Bronchial epithelial cell (primary cell): ENCODE data around the gene PROM1. TPM values are rescaled to one million over a fixed set of nuclear protein-coding genes. Genes with fewer than 3 reads are reported as not detected.

Source experiments
- DNase-seq: peaks from one replicate; pipeline ENCODE4 v3.0.0-alpha.2; 2010; ENCODE audit warnings: low read depth
- FAIRE-seq: peaks from 2 replicates; lab custom pipeline; 2011; peaks lifted over from hg19 to GRCh38; lab: Jason Lieb, UNC
- H3K27me3 ChIP-seq: 2 replicates; pipeline ENCODE4 v1.5.1; 2011; ENCODE audit warnings: low read length; ENCODE audit not compliant: control insufficient read depth, insufficient read depth
- H3K36me3 ChIP-seq: 2 replicates; pipeline ENCODE4 v1.5.1; 2011; ENCODE audit warnings: low read length; ENCODE audit not compliant: control insufficient read depth, insufficient read depth
- H3K4me3 ChIP-seq: 2 replicates; pipeline ENCODE4 v1.5.1; 2011; ENCODE audit warnings: mild to moderate bottlenecking, low read depth, low read length, control low read depth
- total RNA-seq: library from RNA; depleted of rRNA; stranded (reverse); fragments of >200 nt; gene quantifications from 2 replicates; pipeline ENCODE4 v1.2.1, GENCODE V29; 2014
- TF ChIP-seq, protein P1 (sequence below): IDR thresholded peaks from 2 replicates; pipeline ENCODE4 v1.5.1; 2011; ENCODE audit warnings: mild to moderate bottlenecking, moderate library complexity, low read length, control low read depth, inconsistent platforms; ENCODE audit not compliant: insufficient read depth, severe bottlenecking

Gene PROM1
- total RNA-seq, 1 donor from 2014 or later, result 0.26 TPM

DNA sequence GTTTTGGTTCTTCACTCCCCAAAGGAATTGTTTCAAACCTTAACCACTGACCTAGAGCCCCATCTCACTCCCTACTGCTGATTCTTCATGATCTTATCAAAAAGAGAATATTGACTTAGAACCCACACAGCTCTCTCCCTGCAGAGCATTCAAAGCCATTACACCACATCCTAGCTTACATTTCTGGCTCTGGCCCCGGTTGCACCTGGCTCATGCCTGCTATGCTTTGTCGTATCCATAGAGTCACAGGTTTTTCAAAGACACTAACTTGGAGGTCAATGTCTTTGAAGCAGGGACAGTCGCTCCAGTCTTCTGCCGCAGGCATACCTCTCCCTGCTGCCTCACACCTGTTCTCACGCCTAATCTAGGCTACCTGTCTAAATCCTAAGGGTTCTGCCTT is 78.1 kb downstream of the PROM1 start:
- no peak for DNase-seq
- TF ChIP-seq, protein P1, sequence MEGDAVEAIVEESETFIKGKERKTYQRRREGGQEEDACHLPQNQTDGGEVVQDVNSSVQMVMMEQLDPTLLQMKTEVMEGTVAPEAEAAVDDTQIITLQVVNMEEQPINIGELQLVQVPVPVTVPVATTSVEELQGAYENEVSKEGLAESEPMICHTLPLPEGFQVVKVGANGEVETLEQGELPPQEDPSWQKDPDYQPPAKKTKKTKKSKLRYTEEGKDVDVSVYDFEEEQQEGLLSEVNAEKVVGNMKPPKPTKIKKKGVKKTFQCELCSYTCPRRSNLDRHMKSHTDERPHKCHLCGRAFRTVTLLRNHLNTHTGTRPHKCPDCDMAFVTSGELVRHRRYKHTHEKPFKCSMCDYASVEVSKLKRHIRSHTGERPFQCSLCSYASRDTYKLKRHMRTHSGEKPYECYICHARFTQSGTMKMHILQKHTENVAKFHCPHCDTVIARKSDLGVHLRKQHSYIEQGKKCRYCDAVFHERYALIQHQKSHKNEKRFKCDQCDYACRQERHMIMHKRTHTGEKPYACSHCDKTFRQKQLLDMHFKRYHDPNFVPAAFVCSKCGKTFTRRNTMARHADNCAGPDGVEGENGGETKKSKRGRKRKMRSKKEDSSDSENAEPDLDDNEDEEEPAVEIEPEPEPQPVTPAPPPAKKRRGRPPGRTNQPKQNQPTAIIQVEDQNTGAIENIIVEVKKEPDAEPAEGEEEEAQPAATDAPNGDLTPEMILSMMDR, result no peak
- Histone ChIP-seq H3K27me3 (no peaks in the 10 kb centered on the region), H3K4me3 (no peak overlapping the region), H3K36me3 (no peaks in the 10 kb centered on the region)
- FAIRE-seq, result no peak

DNA sequence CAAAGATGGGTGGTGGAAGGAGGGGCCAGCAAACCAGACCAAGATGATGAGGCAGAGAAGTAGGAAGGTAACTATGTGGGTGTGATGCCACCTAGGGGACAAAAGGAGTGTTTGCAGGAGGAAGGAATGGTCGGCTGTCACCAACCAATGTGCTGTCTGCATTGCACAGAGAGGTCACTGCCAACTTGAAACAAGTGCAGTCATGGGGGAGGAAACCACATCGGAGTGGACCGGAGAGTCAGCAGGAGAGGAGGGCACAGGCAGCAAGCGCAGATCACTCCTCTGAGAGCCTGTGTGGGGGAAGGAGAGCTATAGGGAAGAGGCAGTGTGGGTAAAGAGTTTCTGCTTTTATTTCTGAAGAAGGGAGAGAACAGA is 82.4 kb downstream of the PROM1 start:
- DNase-seq (peak; percentile 63), FAIRE-seq (peak; percentile 93)
- TF ChIP-seq, protein P1, result peak; percentile 92
- Histone ChIP-seq H3K4me3 (no peak overlapping the region), H3K36me3 (no peaks in the 10 kb centered on the region), H3K27me3 (no peaks in the 10 kb centered on the region)

DNA sequence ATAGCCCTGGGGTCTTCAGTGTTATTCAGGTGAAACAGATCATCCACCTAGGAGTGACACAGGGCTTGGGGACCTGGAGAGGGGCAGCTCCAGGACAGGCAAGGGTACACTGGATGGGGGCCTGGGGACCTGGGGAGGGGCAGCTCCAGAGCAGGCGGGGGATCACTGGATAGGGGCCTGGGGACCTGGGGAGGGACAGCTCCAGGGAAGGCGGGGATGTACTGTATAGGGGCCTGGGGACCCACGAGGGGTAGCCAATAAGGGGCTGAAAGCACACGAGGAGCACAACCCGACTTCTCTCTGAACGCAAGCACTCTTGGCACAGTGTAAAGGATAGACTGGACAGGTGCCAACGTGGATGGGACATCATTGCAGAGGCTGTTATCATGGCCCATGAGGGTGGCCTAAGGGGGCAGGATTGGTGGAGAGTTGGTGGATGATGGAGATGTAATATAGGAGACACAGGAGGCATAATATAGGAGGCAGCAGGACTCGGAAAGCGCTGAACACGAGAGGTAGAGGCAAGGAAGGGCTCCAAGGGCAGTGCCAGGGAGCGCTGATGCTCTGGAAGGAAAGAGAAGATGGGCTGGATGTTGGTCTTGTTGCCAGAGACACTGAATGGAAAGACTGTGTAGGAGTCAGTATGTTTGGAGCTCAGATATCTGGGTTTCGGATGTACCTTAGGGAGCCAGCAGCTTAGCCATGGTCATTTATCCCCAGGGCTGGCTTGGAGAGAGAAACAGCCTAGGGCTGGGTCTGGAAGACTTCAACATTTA is 82.9 kb downstream of the PROM1 start:
- H3K27me3 ChIP-seq, result no peaks in the 10 kb centered on the region
- no peak for DNase-seq
- TF ChIP-seq, protein P1, result no peak
- H3K4me3 ChIP-seq, result no peak overlapping the region
- H3K36me3 ChIP-seq, result no peaks in the 10 kb centered on the region
- FAIRE-seq, result no peak

DNA sequence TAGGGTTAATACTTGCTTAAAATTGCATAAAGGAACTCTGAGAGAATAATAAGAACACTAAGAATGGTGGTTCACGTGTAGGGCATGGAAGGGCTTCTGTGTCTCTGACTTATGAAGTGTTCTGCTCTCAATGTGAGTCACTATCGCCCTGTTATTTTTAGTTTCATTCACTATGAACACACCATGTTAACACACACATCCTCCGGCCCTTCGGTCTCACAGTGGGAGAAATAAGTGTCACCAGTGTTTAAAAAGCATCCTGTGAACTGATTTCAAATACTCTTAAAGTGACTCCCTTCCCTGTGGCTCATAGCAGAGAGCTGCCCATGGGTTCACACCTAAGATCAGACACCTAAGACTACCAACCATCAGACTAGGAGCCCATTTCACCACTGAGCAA is 87.0 kb downstream of the PROM1 start:
- Histone ChIP-seq H3K4me3 (no peak overlapping the region), H3K36me3 (no peaks in the 10 kb centered on the region), H3K27me3 (peaks cover 2% of the 10 kb centered on the region)
- DNase-seq (no peak), FAIRE-seq (no peak)
- TF ChIP-seq, protein P1, result no peak

DNA sequence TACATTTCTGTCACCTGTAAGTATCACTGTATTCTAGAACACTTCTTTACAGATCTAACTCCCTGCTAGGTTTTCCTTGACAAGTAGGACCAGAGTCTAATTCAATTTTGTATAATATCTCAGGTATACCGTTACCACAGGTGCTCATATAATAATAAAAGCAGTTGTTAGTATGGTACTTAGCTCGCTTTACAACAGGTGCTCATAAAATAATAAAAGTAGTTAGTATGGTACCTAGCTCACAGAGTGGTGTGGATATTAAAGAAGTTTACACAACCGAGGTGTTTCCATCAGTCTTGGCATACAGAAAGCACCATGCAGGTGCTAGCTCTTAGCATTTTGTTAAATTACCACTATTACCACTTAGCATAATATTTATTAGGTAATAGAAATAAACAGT is 88.0 kb downstream of the PROM1 start:
- FAIRE-seq, result no peak
- TF ChIP-seq, protein P1, result no peak

DNA sequence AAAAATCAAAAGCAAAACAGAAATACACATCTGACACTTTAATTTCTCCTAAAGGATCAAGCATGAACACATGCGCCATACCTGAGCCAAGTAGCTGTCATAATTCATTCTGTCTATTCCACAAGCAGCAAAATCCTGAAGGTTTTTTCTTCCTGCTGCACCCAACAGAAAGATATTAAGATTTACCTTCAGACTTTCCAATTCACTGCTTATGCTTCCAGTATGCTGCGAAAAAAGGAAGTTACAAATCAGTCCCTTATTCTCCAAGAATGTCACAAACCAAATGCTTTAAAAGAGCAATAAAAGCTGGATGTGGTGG is 91.7 kb downstream of the PROM1 start:
- Histone ChIP-seq H3K27me3 (peaks cover 2% of the 10 kb centered on the region), H3K4me3 (no peak overlapping the region), H3K36me3 (no peaks in the 10 kb centered on the region)
- FAIRE-seq (no peak), DNase-seq (no peak)
- TF ChIP-seq, protein P1, result no peak

More for the DNA sequence above, 88.0 kb downstream of the PROM1 start:
- Histone ChIP-seq H3K27me3 (peaks cover 2% of the 10 kb centered on the region), H3K4me3 (no peak overlapping the region), H3K36me3 (no peaks in the 10 kb centered on the region)
- DNase-seq, result no peak
